HG03159 (cell line): ENCODE data around the gene RBMX.
A peak's percentile ranks its signal among the peaks of the same experiment; 100 is the strongest.
"Not testable (repeated sequence)": the region's sequence is repeated elsewhere in the genome, so short reads cannot be mapped to it uniquely, and the experiment has no call there.

Experiments used
- ATAC-seq: cut with Tn5 transposase; IDR thresholded peaks from one replicate; pipeline ENCODE4 v1.9.1; 2021; ENCODE audit warnings: mild to moderate bottlenecking, moderate library complexity; ENCODE audit not compliant: unreplicated experiment

Gene RBMX

GRCh38 chrX:136879001-136879687 lies 1.4 kb downstream of the RBMX start:
- ATAC-seq = no peak

DNA sequence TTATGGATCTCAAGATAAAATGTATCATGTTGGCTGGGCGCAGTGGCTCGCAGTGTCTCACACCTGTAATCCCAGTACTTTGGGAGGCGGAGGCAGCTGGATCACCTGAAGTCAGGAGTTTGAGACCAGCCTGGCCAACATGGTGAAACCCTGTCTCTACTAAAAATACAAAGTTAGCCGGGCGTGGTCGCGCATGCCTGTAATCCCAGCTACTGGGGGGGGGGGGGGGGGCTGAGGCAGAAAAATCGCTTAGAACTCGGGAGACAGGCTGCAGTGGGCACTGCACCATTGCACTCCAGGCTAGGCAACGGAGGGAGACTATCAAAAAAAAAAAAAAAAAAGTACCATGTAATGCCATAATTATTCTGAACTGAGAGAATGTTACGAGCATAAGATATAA lies 2.1 kb downstream of the RBMX start:
- no peak for ATAC-seq

DNA sequence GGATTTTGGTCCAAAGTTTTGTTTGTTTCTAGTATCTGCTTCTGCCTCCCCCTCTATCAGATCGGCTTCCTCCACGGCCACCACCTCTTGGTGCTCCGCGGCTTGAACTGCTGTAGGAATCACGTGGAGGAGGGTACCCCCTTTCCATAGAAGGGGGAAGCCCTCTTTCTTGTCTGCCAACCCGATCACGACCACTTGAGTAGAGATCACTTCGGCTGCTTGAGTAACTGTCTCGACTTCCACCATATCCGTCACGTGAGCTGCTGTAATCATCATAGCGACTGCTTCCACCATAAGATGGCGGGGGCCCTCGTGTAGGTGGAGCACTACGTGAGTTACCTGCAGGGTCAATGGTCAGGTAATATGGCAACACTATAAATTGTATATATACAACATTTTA lies 6.4 kb downstream of the RBMX start:
- not testable (repeated sequence) for ATAC-seq

DNA sequence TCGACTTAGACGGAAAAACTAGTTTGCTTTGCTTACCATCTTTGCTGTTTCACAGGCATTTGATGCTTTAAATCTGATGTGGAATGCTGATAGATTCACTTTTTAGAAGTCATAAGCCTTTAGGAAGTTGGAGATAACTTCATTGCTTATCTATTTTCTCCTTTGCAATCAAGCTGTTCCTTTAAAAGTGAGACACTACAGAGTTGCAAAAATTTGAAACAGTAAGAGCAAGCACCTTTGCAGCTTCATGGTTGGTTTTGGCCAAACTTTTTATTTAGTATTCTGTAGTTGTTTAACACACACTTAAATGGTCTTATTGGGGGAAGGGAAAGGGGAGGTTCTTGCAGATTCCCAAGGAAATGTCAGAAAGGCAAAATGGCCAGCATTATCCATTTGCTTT lies 7.3 kb downstream of the RBMX start:
- ATAC-seq = not testable (repeated sequence)

DNA sequence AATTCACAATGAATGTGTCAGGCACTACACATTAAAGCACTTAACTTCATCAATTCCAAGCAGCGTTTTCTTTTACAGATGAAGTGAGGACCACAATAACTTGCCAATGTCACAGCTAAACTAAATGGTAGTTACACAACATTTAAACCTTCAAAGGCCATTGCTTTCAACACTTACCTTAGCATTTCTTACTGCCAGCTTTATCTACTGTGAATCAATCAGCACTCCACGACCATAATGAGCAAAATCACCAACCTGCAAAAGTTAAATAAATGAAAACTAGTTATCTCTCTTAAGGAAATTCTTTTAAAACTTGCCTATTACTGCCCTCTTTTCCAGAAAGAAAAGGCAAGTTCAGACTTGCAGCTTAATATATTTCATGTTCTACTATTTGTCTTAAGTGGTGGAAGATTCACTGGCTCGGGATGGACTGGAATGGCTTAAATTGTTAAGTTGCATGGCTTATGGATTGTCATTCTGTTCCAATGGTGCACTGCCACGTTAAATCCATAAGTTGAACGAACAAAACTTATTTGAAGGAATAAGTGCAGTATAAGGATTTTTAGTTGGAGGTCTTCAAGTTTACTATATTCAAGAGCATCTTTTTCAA lies 8.3 kb downstream of the RBMX start:
- ATAC-seq = no peak

GRCh38 chrX:136870064-136870463 lies 10.5 kb downstream of the RBMX start:
- no peak for ATAC-seq

GRCh38 chrX:136868283-136869055 lies 12.1 kb downstream of the RBMX start:
- no peak for ATAC-seq

GRCh38 chrX:136867518-136867917 lies 13.0 kb downstream of the RBMX start:
- ATAC-seq = no peak

DNA sequence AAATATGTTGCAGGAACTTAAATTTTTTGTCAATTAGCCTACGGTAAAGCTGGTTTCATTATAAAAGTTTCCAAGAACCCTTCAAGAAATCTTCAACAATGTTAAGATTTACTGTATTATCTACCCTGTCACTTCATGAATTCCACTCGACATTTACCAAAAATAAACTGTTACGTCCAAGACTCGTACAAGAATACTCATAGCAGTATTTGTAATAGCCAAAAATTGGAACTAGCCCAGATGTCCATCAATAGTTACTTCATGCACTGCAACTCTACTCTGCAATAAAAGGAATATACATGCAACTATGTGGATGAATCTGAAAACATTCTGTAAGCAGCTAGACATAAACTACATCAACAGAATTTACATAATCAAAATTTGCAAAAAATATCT lies 13.4 kb downstream of the RBMX start:
- ATAC-seq = no peak

DNA sequence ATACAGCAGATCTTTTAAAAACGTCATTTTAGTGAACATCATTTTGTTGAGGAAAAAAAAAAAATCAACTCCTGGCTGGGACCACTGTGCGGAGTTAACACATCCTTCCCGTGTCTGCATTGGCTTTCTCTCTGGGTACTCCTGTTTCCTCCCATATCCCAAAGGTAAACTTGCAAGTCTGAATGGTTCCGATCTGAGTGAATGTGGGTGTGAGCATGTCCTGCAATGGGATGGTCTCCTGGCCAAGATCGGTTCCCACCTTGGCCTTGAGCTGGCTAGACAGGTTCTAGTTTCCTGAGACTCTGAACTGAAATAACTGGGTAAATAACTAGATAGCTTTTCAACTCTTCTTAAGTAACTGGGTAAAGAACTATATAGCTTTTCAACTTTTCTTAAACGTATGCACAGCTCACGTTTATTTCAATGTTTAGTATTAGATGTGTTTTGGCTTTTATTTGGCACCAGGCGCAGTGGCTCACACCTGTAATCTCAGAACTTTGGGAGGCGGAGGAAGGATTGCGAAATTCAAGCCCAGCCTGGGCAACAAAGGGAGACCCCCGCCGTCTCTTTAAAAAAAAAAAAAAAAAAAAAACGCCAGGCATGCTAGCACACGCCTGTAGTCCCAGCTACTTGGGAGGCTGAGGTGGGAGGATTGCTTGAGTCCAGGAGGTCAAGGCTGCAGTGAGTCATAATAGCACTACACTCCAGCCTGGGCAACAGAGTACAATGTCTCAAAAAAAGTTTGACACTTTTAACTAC lies 14.0 kb downstream of the RBMX start:
- ATAC-seq = no peak

- no peak for ATAC-seq
Observed at GRCh38 chrX:136865270-136866158, 15.0 kb downstream of the RBMX start.

DNA sequence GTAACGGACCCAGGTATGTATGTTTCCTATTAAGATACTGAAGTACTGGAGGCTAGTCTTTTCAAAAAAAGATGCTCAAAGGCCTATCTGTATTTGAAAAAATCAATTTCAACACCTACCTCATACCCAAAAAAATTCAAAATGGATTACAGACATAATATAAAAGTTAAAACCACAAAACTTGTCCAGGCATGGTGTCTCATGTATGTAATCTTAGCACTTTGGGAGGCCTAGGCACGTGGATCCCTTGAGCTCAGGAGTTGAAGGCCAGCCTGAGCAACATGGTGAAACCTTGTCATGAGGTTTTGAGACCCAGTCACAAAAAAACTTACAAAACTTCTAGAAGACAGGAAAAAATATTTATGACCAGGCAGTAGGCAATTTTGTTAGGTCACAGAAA lies 16.7 kb downstream of the RBMX start:
- ATAC-seq = no peak

DNA sequence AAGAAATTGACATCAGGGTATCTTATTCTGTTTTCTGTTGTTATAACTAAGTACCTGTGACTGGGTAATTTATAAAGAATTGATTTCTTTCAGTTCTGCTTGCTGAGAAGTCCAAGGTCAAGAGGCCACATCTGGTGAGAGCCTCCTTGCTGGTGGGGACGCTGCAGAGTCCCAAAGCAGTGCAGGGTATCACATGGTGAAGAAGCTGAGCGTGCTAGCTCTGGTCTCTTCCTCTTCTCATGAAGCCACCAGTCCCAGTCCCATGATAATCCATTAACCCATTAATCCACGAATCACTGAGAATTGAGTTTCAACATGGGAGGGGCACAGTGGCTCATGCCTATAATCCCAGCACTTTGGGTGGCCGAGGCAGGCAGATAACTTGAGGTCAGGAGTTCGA lies 18.0 kb downstream of the RBMX start:
- no peak for ATAC-seq

DNA sequence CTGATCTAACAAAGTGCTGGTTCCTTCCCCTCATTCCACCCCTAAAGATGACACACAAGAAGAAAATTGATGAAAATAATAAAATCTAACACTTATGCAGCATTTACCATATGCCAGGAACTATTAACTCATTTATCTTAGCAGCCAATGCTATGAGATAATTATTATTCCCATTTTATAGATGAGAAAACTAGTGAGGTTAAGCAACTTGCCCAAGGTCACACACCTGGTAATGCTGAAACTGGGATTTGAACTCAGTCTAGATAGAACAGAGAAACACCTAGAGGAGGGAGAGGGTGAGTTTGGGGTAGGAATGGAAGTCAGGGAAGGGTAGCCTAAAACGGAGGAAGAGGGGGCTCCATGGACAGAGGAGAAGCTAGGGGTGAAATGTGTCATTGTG lies 18.6 kb downstream of the RBMX start:
- ATAC-seq = no peak

DNA sequence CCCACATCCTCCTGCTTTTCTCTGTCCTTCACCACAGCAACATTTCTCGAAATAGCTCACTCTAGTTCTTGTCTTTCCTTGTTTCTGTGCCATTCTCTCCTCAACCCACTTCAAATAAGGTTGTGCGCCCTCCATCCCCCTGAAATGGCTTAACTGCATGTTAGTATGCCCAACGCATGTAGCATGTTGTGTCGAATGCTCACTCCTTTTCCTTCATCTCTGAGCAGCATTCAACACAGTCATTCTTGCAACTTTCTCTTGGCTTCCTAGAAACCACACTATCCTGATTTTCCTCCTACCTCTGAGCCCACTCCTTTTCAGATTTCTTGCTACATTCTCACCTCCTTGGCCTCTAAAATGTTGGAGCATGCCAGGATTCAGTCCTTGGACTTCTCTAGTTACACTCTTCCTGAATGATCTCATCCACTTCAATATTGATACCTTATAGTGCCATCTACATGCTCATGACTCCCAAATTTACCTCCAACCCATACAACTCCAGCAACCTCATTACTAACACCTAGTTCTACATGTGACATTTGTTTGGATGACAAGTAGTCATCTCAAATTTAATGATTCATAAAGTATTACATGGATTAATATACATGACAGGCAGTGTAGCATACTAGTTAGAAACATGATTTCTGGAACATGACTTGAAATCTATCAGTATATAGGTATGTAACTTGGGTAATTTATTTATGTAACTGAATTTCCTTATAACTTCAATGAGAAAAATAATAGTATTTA lies 22.3 kb downstream of the RBMX start:
- ATAC-seq = no peak

- ATAC-seq = peak; percentile 62
Observed at GRCh38 chrX:136856551-136856950, 24.0 kb downstream of the RBMX start.

GRCh38 chrX:136856050-136856449 lies 24.5 kb downstream of the RBMX start:
- ATAC-seq = no peak

GRCh38 chrX:136851526-136851925 lies 29.0 kb downstream of the RBMX start:
- ATAC-seq = no peak

- no peak for ATAC-seq
Observed at GRCh38 chrX:136850441-136851175, 29.9 kb downstream of the RBMX start.
